HG02763 (cell line): ENCODE results near the gene RPL10A.

Source experiments
- ATAC-seq: cut with Tn5 transposase; IDR thresholded peaks from one replicate; pipeline ENCODE4 v1.9.1; 2021; ENCODE audit warnings: mild to moderate bottlenecking, moderate library complexity; ENCODE audit not compliant: unreplicated experiment

RPL10A gene

DNA sequence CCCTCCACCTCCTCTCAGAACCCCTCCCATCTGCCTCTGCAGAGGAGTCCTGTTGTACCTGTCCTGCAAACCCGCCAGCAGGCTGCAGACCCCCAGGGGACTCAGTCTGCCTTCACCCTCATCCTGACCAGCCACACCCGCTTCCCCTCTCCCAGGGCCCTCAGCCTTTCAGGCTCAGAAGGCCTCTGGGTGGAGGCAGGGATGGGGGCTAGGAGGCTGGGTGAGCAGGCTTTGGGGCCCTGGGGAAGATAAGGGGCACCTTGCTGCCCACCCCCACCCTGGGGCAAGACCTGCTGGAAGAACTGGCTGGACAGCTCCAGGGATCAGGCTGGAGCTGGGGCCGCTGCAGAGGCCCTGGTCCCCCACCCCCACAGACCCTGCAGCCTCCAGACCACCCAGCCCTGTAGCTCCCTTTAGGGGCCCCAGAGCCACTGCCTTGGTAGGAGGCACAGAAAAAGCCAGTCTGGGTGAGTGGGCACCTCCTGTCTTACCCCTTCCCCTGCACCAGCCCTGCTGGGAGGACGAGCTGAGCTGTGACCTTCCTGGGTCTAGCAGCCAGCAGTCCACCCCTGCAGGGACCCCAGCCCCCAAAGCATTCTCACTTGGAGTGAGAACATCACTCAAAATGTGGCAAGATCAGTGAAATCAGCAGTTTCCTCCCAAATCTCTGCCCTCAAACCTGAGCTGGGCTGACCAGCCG lies 23.5 kb downstream of the RPL10A start:
- no peak for ATAC-seq

DNA sequence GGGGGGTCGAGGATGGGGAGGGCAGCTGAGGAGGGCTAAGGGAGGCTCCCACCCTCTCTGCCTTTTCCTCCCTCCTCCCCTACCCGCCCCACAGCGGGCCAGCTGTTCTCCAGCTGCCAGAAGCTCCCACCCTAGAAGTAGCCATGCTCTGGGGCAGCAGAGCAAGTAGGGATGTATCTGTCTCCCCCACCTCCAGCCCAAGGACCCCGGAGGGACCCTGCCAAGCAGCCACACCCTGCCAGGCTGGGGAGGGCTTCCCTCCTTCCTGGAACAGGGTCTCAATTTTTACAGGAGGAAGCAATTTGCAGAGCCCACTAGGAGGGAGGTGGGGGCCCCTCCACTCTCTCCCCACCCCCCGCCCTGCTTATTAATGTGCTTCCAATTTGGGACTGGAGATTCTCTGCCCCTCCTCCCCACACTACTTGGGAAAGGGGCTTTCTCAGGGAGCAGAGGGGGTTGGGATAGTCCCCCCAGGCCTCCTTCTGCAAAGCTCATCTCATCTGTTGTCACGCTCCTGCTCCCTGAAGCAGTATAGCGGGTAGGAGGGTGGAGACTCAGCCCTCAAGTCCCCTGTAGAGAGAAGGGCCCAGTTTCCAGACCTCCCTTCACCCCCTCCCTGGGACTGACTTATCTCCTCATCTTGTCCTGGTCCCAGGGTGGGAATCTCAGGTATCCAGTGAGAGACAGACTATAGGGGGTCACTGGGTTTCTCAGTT lies 24.2 kb downstream of the RPL10A start:
- ATAC-seq, result no peak

DNA sequence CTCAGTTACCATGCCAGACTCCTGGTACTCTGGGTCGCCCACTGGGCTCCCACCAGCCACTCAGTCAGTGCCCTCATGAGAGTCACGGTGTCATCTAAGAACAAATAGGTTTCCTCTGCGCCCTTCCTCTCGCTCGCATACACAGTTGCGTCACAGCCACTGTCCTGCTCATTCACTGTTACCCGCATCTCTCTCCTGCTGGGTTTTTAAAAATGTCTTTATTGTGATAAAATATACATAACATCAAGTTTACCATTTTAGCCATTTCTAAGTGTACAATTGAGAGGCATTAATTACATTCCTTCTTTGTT lies 24.7 kb downstream of the RPL10A start:
- ATAC-seq, result no peak

DNA sequence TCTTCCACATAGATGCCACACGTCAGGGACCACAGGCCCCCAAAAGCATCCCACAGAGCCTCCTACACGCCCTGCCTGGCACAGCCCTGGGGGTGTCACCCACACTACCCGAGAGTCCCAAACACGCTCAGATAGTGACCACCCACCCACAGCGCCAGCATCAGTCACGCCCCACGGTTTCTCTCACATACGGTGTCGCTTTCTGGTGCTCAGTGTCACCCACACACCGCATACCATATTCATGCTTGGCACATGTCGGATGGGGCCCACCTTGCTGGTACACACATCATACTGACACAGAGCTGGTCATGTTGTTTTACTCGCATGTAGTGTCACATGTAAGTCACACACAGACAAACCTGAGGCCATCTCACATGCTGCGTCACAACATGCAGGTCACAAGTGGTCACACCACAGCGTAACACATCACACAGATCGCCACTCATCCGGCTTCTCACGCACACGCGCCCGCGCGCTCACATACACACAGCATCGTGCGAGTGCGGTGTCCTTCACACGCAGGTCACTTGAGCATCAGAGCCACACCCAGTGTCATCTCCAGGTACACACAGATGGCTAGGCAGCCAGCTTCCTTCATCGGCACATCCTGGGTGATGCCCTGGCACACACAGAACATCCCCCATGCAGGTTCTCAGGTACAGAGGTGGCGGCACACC lies 25.2 kb downstream of the RPL10A start:
- no peak for ATAC-seq

DNA sequence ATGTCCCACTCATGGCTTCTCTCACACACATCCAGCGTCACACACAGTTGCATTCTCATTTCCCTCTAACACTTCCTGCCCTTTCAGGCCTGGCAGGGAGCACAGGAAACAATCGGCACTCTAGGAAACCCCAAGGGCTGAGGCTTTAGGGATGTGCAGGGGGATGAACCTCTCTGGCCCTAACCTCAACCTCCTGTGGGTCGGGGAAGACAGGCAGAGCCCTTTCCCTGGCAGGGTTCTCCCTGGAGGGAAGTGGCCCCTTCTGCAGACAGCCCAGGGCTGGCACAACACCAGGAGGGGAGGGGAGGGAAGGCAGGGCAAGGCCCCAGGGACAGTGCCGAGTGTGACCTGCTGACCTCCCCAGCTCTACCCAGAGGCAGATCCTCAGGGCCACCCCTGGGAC lies 26.0 kb downstream of the RPL10A start:
- no peak for ATAC-seq

DNA sequence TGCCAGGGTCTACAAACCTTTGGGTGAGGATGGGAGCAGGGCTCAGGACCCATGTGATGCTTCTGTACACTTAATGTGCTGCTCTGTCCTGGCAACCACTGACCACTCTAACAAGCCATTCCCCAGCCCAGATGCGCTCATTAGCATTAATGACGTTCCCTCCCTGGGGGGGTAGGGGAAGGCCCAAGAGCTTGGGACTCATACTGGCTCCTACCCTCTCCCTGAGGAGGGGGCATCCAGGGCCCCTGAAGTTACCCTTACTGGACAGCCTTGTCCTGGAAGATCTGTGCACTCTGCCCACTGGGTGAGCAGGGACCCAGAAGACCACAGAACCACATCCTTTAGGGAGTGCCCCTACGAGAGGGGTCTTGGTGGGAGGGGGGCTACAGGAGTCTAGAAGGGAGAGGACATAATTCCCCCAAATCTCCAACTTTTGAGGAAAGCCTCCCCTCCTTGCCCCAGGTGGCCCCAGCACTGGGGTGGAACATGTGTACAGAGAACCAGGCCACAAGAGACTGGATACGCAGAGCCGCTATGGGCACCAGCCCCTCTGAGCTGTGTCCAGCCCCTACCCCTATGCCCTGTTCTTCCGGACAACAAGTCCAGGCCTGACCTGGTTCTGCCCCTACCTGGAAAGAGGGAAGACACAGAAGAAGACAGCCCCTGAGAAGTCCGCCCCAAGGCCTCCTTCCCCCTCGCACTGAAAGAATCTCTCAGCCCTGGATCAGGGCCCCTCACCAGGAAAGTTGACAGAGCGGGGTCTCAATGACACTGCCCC lies 27.2 kb downstream of the RPL10A start:
- no peak for ATAC-seq

DNA sequence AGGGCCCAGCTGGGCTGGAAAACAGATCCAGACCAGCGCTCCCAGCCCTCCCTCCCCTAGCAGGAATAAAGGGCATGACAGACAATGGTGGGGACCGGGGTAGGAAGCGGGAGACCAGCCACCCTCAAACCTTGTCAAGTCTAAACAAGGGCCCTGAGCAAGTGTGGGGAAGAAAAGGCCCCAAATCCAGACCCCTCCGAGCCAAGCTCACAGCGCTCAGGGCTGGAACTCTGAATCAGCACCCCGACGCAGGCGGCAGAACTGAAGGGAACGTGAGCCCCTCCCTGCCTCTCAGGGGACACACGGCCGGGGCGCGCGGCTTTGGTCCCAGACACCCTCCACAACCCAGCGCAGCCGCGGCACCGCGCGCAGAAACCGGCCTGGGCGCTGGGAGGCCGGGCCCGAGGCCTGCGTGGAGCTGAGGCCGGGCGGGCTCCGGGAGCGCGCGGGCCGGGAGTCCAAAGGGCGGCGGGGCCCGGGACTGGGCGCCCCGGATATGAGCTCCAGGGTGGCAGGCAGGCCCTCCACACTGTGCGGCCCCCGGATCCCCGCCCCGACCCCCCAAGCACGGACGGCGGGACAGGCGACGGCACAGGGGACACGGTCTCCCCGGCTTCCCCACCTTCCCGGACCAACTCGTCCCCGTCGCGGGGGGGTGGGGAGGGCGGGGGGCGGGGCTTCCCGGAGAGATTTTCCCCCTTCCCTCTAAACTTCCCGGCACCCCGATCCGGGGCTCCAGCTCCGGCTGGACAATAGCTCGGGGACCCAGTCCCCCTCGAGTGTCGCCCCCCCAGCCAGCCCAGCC lies 28.0 kb downstream of the RPL10A start:
- ATAC-seq, result no peak

DNA sequence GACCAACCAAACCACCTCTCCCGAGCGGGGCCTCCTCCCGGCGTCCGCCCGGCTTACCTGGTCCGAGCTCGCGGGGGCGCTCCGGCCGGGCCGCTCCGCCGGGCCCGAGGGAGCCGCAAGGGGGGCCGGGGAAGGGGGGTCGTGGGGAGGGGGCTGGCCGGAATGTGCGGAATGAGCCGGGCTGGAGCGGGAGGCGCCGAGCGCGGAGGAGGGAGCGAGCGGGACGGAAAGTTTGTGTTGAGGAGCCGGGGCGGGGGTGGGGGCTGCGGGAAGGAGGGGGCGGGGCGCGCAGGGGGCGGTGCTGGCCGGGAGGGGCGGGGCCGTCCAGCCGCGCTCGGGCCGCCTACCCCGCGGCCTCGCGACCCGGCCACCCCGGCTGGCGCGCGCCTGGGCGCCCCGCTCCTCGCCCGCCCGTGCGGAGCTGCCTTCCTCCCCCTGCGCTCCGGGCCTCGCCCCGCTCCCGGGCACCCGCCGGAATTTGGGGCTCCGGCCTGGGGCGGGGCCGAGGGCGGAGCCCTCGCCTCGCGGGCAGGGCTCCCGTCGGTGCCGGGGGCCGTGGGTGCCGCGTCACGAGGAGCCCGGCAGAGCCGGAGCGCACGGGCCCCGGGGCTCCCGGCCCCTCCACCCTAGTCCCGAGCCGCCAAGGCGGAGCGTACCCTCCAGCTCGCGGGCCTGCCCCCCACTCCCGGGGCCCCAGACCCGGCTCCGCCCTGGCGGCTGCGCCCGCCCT lies 28.8 kb downstream of the RPL10A start, which contains the start of gene TEAD3:
TEAD3 (minus strand) TSS at position 239 of the 730 bp plus-strand sequence.
- ATAC-seq, result no peak

DNA sequence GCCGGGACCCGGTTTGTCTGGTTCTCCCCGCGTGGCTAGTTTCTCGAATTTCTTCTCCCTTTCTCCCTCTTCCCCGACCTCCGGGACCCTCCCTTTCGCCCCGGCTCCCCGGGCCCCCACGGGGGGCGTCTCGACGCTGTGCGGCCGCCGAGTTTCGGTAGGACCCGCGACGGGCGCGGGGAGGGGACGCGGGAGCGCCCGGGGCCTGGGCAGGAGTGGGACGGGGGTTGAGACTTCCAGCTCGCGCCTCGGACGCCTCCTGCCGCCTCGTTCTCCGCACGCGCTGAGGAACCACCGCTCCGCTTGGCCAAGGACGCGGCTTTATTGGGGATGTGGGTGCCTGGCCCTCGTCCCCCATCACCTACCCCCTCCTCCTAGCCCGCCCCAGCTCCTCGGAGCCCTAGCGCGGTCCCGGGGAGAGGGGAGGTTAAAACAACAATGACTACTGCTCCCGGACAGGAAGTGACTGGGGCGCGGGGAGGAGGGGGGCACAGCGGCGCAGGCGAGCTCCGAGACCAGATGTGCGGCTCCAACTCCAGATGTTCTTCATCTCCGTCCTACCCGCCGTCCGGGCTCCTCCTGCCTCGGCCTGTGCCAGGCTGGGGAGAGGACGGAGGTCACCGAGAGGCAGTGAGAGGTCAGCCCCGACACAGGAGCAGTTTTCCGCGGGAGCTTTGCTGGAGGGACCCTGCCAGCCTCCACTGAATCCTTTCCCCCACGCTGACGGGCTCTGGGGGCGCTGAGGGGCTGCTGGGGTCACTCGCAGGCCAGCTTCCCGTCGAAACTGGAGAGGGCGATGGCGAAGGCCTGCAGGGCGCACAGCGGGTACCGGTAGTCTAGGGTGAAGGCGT lies 29.6 kb downstream of the RPL10A start:
- ATAC-seq, result no peak

DNA sequence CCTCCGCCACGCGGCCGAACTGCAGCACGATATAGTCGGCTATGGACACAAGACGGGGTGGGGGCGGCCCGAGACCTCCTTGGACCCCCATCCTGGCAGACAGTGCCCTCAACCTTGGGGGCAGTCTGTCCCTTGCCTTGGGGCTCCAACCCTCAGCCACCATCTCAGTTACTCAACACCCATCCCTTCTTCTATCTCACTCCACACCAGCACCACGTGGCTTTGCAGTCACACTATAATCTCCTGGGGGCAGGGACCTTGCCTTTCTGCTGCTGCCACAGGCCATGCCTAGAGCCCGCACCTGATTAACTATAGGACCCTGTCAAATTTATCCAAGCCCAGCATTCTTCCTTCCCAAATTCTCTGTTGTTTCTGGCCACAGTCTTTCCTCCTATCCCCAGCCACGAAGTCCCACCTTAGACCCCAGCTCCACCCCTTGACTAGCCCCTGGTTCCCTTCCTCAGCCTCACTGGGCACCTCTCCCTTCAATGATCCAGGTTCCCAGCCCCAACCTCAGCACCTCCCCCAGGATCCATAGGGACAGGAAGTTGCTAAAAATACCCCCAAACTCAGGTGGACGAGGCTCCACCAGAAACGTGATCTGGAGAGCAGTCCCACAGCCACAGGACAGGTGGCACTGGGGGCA lies 30.3 kb downstream of the RPL10A start:
- ATAC-seq, result no peak

DNA sequence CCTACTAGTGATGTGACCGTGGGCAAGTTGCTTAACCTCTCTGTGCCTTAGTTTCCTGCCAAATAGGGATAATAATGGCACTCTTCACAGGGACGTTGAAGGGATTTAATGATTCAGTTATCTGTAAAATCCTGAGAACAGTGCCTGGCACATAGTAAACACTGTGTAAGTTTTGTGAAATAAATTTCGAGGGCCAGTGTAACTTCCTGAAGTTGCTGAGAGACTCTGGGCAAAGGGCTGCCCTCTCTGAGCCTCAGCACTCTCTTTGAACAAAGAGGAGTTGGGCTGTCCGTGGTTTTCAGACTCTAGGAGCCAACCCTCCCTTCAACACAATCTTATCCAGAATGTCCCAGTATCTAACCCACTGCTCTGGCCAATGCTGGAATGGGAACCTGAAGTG lies 31.2 kb downstream of the RPL10A start:
- no peak for ATAC-seq

DNA sequence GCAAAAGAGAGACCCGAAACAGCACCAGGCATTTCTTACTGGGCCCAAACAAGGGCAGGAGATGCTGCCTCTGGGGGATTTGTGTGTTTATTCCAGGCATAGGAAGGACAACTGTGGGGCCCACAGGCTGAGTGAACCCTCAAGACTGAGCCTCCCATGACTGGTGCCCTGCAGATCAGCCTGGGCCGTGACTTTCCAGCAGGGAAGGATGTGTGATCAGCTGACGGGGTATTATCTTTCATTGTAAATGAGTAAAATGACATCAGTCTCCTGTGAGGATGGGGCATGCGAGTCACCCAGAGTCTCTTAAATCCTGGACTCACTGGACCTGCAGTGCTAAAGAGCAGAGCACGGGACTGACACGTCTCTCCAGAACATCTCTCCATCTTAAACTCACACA lies 32.6 kb downstream of the RPL10A start:
- ATAC-seq, result no peak

DNA sequence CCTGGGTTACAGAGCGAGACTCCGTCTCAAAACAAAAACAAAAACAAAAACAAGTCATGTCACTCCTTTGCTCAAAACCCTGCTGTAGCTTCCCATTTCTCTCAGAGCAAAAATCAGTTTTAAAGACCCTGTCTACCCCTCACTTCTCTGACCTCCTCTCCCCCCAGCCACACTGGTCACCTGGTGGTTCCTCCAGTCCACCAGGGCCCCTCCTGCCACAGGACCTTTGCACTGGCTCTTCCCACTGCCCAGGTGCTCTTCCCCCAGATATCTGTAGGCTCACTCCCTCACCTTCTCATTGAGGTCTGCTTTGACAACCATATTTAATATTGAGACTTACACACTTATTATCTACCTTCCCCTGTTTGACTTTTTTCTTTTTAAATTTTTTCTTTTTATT lies 33.6 kb downstream of the RPL10A start:
- no peak for ATAC-seq

DNA sequence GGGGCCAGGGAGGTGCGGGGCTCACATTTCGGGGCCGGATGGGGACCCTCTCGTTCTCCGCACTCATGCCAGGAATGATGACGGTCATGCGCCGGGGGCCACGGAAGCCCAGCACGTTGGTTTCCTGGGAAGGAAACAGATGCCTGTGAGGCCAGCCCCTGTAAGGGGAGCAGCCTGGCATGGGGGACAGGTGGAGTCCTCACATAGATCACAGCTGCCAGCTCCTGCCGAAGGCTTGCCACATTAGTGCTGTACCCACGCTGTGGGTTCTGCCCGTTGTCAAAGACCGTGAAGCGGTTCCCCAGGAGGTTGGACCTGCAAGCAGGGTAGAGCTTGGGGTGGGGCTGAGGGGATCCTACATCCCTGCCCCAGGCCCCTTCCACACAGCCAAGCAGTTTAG lies 35.3 kb downstream of the RPL10A start:
- ATAC-seq, result no peak

DNA sequence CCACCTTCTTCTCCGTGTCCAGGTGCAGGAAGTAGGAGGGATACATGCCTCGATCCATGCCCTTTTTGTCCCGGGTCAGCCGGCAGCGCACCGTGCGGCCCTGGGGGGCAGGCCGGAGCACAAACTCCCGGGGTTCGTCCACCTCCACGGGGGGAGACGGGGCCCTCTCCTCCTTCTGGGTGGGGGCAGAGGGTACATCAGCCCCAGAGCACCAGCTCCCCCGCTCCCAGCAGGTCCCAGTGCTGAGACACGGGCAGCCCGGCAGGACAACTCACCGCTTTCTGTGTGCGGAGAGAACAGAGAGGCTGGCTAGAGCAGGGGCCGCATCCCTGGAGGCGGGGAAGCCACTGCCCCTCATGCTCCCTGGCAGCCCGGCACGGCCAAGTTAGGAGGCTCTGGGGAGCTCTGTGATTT lies 37.8 kb downstream of the RPL10A start:
- ATAC-seq, result no peak

DNA sequence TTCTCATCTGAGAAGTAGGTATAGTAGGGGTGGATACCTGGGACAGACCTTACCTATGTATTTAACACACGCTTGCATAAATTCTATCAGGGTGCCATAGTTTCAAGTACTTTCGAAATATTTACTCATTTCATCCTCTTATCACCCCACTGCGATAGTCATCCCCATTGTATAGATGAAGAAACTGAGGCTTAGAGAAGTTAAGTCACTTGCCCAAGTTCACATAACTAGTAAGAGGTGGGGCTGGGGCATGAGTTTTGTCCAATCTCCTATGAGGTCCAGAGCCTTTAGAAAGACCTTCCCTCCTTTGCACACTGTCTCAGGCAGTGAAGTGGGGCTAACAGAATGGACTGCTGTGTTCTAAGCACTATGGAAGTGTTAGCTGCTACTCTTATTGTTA lies 38.3 kb downstream of the RPL10A start:
- no peak for ATAC-seq

DNA sequence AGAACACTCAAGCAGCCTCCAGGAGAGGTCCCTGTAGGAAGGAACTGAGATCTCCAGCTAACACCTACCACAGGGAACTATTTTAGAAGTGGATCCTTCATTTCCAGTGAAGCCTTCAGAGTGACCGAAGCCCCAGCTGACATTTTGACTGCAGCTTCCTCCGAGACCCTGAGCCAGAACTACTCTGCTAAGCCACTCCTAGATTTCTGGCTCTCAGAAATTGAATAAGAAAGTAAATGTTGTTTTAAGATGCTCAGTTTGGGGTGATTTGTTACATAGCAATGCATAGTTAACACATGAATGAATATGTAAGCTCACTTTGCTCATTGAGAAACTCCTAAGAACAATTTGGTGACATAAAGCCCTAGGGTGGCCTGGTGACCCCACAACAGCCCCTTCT lies 39.0 kb downstream of the RPL10A start:
- no peak for ATAC-seq

DNA sequence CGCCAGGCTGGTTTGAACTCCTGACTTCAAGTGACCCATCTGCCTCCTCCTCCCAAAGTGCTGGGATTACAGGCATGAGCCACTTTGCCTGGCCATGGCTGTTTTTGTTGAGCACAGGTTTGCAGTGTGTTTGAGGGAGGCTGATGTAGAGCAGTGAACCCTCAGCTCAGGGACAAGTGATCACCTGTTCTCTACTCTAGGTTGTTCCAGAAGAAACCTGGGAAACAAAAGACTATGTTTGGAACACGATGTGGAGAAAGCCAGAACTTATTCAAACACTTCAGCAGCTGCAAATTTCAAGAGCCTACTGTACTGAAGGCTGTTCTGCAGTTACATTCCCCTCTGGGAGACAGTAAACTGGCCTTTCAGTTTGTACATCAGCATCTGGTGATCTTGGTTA lies 39.8 kb downstream of the RPL10A start:
- no peak for ATAC-seq

DNA sequence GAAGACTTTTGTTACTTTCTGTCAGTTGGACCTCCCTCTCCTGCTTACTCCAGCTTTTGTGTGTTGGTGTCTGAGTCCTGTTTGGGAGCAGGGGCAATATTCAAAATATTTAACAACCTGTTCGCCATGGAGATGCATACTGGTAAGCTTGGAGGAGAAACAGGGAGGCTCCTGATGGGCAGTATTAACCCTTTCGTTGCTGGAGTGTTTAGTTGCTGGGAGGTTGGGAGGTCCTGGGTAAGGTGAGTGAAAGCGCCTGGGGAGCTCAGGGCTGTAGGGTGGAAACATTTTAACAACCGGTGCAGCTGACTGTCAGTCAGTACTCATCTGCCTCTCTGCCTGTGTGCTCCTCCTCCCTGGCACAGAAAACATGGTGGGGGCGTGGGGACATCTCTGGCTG lies 40.3 kb downstream of the RPL10A start:
- no peak for ATAC-seq
